ENCODE data around the gene NAA50.

NAA50 gene

DNA sequence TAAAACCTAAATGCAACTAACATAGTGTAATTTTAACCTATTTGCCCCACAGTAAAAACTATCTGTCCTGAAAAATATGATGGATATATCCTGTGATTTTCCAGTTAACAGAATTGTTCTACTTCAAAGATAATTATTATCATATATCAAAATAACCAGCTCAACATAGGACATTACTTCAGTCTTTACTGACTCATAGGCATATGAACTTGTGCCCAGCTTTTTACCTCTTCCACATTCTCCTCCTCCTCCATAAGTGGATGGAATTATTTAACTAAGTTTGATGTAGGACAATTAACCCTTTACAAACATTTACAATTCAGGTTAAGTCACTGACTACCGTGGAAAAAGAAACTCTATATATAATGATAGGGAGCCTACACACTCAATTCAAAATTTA is 26.8 kb downstream of the NAA50 start:
- DNase-seq (ENCODE audit: extremely low spot score): no peak
- ChIA-PET POLR2A (no interaction called here), CTCF (interaction anchor here (1.6 to 2.8 kb wide), 3 partner anchors 11 to 25 kb away, joined by 5 to 9 read pairs (median 7); no protein-coding TSS in a partner anchor)
- TF ChIP-seq, protein P1, sequence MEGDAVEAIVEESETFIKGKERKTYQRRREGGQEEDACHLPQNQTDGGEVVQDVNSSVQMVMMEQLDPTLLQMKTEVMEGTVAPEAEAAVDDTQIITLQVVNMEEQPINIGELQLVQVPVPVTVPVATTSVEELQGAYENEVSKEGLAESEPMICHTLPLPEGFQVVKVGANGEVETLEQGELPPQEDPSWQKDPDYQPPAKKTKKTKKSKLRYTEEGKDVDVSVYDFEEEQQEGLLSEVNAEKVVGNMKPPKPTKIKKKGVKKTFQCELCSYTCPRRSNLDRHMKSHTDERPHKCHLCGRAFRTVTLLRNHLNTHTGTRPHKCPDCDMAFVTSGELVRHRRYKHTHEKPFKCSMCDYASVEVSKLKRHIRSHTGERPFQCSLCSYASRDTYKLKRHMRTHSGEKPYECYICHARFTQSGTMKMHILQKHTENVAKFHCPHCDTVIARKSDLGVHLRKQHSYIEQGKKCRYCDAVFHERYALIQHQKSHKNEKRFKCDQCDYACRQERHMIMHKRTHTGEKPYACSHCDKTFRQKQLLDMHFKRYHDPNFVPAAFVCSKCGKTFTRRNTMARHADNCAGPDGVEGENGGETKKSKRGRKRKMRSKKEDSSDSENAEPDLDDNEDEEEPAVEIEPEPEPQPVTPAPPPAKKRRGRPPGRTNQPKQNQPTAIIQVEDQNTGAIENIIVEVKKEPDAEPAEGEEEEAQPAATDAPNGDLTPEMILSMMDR (IDR thresholded peaks at IDR 0.05; ENCODE audit: control extremely low read depth, extremely low read depth, low read depth, missing control alignments): no peak

DNA sequence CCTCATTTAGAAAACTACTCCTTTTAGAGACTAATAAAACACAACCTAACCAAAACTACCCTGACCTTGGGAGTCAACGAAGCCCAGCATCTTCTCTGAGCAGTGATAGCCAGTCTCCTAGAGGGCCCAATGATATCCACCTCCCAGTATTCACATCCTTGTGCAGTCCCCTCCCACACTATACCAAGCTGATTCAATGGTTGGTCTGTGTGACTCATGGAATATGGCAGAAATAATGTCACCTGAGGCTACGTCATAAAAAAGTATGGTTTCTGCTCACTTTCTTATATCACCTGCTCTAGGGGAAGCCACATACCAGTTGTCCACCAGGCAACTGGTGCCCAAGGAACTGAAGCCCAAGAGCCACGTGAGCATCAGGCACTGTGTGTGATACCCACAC is 28.2 kb downstream of the NAA50 start:
- TF ChIP-seq, protein P1 (IDR thresholded peaks at IDR 0.05; ENCODE audit: control extremely low read depth, extremely low read depth, low read depth, missing control alignments): no peak
- ChIA-PET CTCF (interaction anchor here (0.8 to 1.8 kb wide), 4 partner anchors 9 to 24 kb away, joined by 3 to 7 read pairs (median 4); no protein-coding TSS in a partner anchor), POLR2A (no interaction called here)
- DNase-seq (ENCODE audit: extremely low spot score): no peak

DNA sequence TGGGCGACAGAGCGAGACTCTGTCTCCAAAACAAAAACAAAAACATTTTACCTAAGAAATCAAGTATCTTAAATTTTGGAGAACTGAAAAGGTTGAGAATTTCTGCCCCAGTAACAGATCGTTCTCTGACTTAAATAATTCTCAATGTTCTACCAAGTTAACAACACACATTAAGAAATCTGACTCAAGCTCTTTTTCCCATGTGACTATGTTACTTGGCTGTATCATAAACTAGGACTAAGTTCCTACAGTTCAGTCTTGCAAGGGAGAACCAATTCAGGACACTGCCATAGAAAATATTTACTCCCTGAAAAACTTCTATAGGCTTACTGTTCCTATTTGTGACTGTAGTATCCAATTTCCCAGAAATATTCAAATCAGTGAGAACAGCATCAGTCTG is 28.7 kb downstream of the NAA50 start:
- ChIA-PET POLR2A (no interaction called here), CTCF (interaction anchor here (1.2 to 1.5 kb wide), 2 partner anchors 13 to 15 kb away, joined by 3 read pairs; no protein-coding TSS in a partner anchor)
- TF ChIP-seq, protein P1 (IDR thresholded peaks at IDR 0.05; ENCODE audit: control extremely low read depth, extremely low read depth, low read depth, missing control alignments): no peak
- DNase-seq (ENCODE audit: extremely low spot score): no peak

DNA sequence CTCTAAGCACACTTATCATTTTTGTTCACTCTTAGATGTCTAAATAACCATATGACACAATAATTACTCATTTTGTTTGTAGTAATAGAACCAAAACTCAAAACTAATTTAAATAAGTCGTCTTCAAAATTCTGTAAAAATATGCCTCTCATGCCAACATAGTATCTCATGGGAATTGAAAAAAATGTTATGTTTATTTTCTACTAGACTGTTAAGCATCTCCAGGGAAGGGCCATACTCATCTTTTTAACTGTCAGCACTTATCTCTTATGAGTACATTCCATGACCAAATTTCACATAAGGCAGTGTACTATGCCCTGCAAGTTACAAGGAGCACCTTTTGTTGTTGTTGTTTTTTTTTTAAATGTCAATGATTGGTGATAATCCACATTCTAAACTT is 31.3 kb downstream of the NAA50 start:
- ChIA-PET CTCF (interaction anchor here (1.2 to 1.6 kb wide), 5 partner anchors 12 to 24 kb away, joined by 3 to 5 read pairs (median 4); partner anchors contain the start of gene USF3), POLR2A (no interaction called here)
- TF ChIP-seq, protein P1 (IDR thresholded peaks at IDR 0.05; ENCODE audit: control extremely low read depth, extremely low read depth, low read depth, missing control alignments): no peak
- DNase-seq (ENCODE audit: extremely low spot score): no peak

DNA sequence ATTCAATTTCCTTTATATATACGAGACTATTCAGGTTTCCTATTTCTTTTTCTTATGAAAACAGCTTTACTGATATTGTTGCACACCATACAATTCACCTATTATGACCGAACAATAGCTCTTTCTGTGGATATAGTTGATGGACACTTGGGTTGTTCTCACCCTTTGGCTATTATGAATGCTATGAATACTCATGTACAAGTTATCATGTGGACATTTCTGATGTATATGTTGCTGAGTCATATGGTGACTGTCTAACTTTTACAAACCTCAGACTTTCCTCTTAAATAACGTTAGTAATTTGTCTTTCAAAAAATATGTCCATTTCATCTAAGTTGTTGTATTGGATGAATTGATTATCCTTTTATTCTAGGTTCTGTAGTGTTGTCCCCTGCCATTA is 33.9 kb downstream of the NAA50 start:
- ChIA-PET CTCF (interaction anchor here (0.6 to 2.2 kb wide), 4 partner anchors 9 to 239 kb away, joined by 3 to 10 read pairs (median 3); partner anchors contain the start of gene NAA50), POLR2A (no interaction called here)
- no peak for DNase-seq (ENCODE audit: extremely low spot score)
- TF ChIP-seq, protein P1 (IDR thresholded peaks at IDR 0.05; ENCODE audit: control extremely low read depth, extremely low read depth, low read depth, missing control alignments): no peak

DNA sequence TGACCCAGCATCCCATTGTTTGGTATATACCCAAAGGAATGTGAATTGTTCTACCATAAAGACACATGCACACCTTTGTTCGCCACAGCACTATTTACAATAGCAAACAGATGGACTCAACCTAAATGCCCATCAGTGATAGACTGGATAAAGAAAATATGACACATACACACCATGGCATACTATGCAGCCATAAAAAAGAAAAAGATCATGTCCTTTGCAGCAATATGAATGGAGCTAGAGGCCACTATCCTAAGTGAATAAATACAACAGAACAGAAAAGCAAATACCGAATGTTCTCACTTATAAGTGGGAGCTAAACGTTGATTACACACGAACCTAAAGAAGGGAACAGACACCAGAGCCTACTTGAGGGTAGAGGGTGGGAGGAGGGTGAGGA is 38.2 kb downstream of the NAA50 start:
- DNase-seq (ENCODE audit: extremely low spot score): no peak
- POLR2A ChIA-PET: interaction anchor here (0.7 kb wide), 1 partner anchor 1506 kb away, joined by 3 read pairs; no protein-coding TSS in a partner anchor
- TF ChIP-seq, protein P1 (IDR thresholded peaks at IDR 0.05; ENCODE audit: control extremely low read depth, extremely low read depth, low read depth, missing control alignments): no peak
- CTCF ChIA-PET: interaction anchor here (0.9 kb wide), 1 partner anchor 13 kb away, joined by 3 read pairs; no protein-coding TSS in a partner anchor

Data from GM10248 (cell line).